Measurements from ENCODE around the gene CNBD2.
"Not testable (repeated sequence)": the region's sequence is repeated elsewhere in the genome, so short reads cannot be mapped to it uniquely, and the experiment has no call there.

CNBD2 gene

GRCh38 chr20:36052117-36052513 lies 83.7 kb downstream of the CNBD2 start:
- ATAC-seq (no peak), DNase-seq (no peak)
- peaks cover 31% of the 10 kb centered on the region for H3K4me1 Mint-ChIP-seq
- no peak overlapping the region for H3K27ac Mint-ChIP-seq
- H3K9me3 Mint-ChIP-seq: no peaks in the 10 kb centered on the region
- peaks cover 23% of the 10 kb centered on the region for H3K36me3 Mint-ChIP-seq (ENCODE audit: low read depth)
- H3K27me3 Mint-ChIP-seq: peaks cover 3% of the 10 kb centered on the region
- no peak overlapping the region for H3K4me3 Mint-ChIP-seq

GRCh38 chr20:36053863-36054518 lies 85.6 kb downstream of the CNBD2 start:
- DNase-seq; H3K9me3 Mint-ChIP-seq; H3K27me3 Mint-ChIP-seq; ATAC-seq; H3K36me3 Mint-ChIP-seq (ENCODE audit: low read depth); H3K27ac Mint-ChIP-seq; H3K4me3 Mint-ChIP-seq: not testable (repeated sequence)
- peaks cover 15% of the 10 kb centered on the region for H3K4me1 Mint-ChIP-seq

- H3K9me3 Mint-ChIP-seq: no peaks in the 10 kb centered on the region
- no peak overlapping the region for H3K27ac Mint-ChIP-seq
- H3K27me3 Mint-ChIP-seq: peaks cover 3% of the 10 kb centered on the region
- peaks cover 11% of the 10 kb centered on the region for H3K4me1 Mint-ChIP-seq
- H3K36me3 Mint-ChIP-seq (ENCODE audit: low read depth): no peaks in the 10 kb centered on the region
- ATAC-seq (no peak), DNase-seq (no peak)
- H3K4me3 Mint-ChIP-seq: no peak overlapping the region
Measured at GRCh38 chr20:36055145-36055544, 86.8 kb downstream of the CNBD2 start.

- H3K27ac Mint-ChIP-seq: no peak overlapping the region
- no peaks in the 10 kb centered on the region for H3K36me3 Mint-ChIP-seq (ENCODE audit: low read depth)
- DNase-seq: no peak
- no peak overlapping the region for H3K4me3 Mint-ChIP-seq
- no peaks in the 10 kb centered on the region for H3K27me3 Mint-ChIP-seq
- no peaks in the 10 kb centered on the region for H3K9me3 Mint-ChIP-seq
- ATAC-seq: no peak
- H3K4me1 Mint-ChIP-seq: peaks cover 5% of the 10 kb centered on the region
Measured at GRCh38 chr20:36060676-36061075, 92.3 kb downstream of the CNBD2 start.

- no peak for ATAC-seq
- no peak for DNase-seq
- H3K4me1 Mint-ChIP-seq: peaks cover 5% of the 10 kb centered on the region
- no peak overlapping the region for H3K27ac Mint-ChIP-seq
- H3K4me3 Mint-ChIP-seq: no peak overlapping the region
- no peaks in the 10 kb centered on the region for H3K9me3 Mint-ChIP-seq
- no peaks in the 10 kb centered on the region for H3K36me3 Mint-ChIP-seq (ENCODE audit: low read depth)
- H3K27me3 Mint-ChIP-seq: no peaks in the 10 kb centered on the region
Measured at GRCh38 chr20:36061754-36062153, 93.4 kb downstream of the CNBD2 start.

GRCh38 chr20:36062799-36063198 lies 94.4 kb downstream of the CNBD2 start:
- ATAC-seq (no peak), DNase-seq (no peak)
- no peak overlapping the region for H3K4me3 Mint-ChIP-seq
- no peaks in the 10 kb centered on the region for H3K36me3 Mint-ChIP-seq (ENCODE audit: low read depth)
- no peaks in the 10 kb centered on the region for H3K9me3 Mint-ChIP-seq
- peaks cover 5% of the 10 kb centered on the region for H3K4me1 Mint-ChIP-seq
- no peaks in the 10 kb centered on the region for H3K27me3 Mint-ChIP-seq
- no peak overlapping the region for H3K27ac Mint-ChIP-seq

- no peak for ATAC-seq
Measured at GRCh38 chr20:36063916-36064657, 95.7 kb downstream of the CNBD2 start.

GRCh38 chr20:36064658-36065426 lies 96.5 kb downstream of the CNBD2 start:
- Mint-ChIP-seq H3K9me3 (no peaks in the 10 kb centered on the region), H3K27me3 (peaks cover 3% of the 10 kb centered on the region), H3K4me1 (peaks cover 5% of the 10 kb centered on the region), H3K4me3 (peak overlapping the region; percentile 78), H3K36me3 (ENCODE audit: low read depth) (no peaks in the 10 kb centered on the region), H3K27ac (peak overlapping the region; percentile 59)
- ATAC-seq (peak; percentile 88), DNase-seq (peak; percentile 96)

More at GRCh38 chr20:36063916-36064657, 95.7 kb downstream of the CNBD2 start:
- Mint-ChIP-seq H3K4me1 (peaks cover 5% of the 10 kb centered on the region), H3K27me3 (no peaks in the 10 kb centered on the region), H3K9me3 (no peaks in the 10 kb centered on the region), H3K27ac (no peak overlapping the region), H3K4me3 (peak overlapping the region; percentile 78), H3K36me3 (ENCODE audit: low read depth) (no peaks in the 10 kb centered on the region)
- DNase-seq: peak; percentile 13

- DNase-seq: no peak
- ATAC-seq: no peak
- no peak overlapping the region for H3K27ac Mint-ChIP-seq
Measured at GRCh38 chr20:36065427-36065998, 97.1 kb downstream of the CNBD2 start.

GRCh38 chr20:36066777-36067176 lies 98.4 kb downstream of the CNBD2 start:
- H3K4me3 Mint-ChIP-seq: no peak overlapping the region
- ATAC-seq (no peak), DNase-seq (no peak)
- no peak overlapping the region for H3K27ac Mint-ChIP-seq
- peaks cover 5% of the 10 kb centered on the region for H3K4me1 Mint-ChIP-seq
- H3K27me3 Mint-ChIP-seq: peaks cover 7% of the 10 kb centered on the region
- no peaks in the 10 kb centered on the region for H3K36me3 Mint-ChIP-seq (ENCODE audit: low read depth)
- no peaks in the 10 kb centered on the region for H3K9me3 Mint-ChIP-seq

More at GRCh38 chr20:36065427-36065998, 97.1 kb downstream of the CNBD2 start:
- Mint-ChIP-seq H3K4me3 (peak overlapping the region; percentile 78), H3K4me1 (peaks cover 5% of the 10 kb centered on the region), H3K36me3 (ENCODE audit: low read depth) (no peaks in the 10 kb centered on the region), H3K27me3 (peaks cover 5% of the 10 kb centered on the region), H3K9me3 (no peaks in the 10 kb centered on the region)

- H3K4me3 Mint-ChIP-seq; H3K36me3 Mint-ChIP-seq (ENCODE audit: low read depth); DNase-seq; H3K9me3 Mint-ChIP-seq; ATAC-seq; H3K27ac Mint-ChIP-seq; H3K4me1 Mint-ChIP-seq; H3K27me3 Mint-ChIP-seq: not testable (repeated sequence)
Measured at GRCh38 chr20:36068526-36068925, 100.1 kb downstream of the CNBD2 start.

GRCh38 chr20:36070451-36070850 lies 102.1 kb downstream of the CNBD2 start:
- no peaks in the 10 kb centered on the region for H3K36me3 Mint-ChIP-seq (ENCODE audit: low read depth)
- ATAC-seq (no peak), DNase-seq (no peak)
- no peaks in the 10 kb centered on the region for H3K9me3 Mint-ChIP-seq
- no peaks in the 10 kb centered on the region for H3K4me1 Mint-ChIP-seq
- H3K4me3 Mint-ChIP-seq: no peak overlapping the region
- H3K27ac Mint-ChIP-seq: no peak overlapping the region
- H3K27me3 Mint-ChIP-seq: peaks cover 8% of the 10 kb centered on the region

- H3K4me3 Mint-ChIP-seq: no peak overlapping the region
- H3K27ac Mint-ChIP-seq: no peak overlapping the region
- H3K9me3 Mint-ChIP-seq: no peaks in the 10 kb centered on the region
- no peak for DNase-seq
- no peaks in the 10 kb centered on the region for H3K36me3 Mint-ChIP-seq (ENCODE audit: low read depth)
- peaks cover 8% of the 10 kb centered on the region for H3K27me3 Mint-ChIP-seq
- ATAC-seq: no peak
- no peaks in the 10 kb centered on the region for H3K4me1 Mint-ChIP-seq
Measured at GRCh38 chr20:36071848-36072247, 103.5 kb downstream of the CNBD2 start.

- Mint-ChIP-seq H3K9me3 (no peaks in the 10 kb centered on the region), H3K4me1 (no peaks in the 10 kb centered on the region), H3K36me3 (ENCODE audit: low read depth) (no peaks in the 10 kb centered on the region), H3K4me3 (no peak overlapping the region), H3K27ac (no peak overlapping the region), H3K27me3 (peaks cover 12% of the 10 kb centered on the region)
- no peak for DNase-seq
- no peak for ATAC-seq
Measured at GRCh38 chr20:36074983-36075382, 106.6 kb downstream of the CNBD2 start.

Data from activated naive CD8-positive, alpha-beta T cell treated with anti-CD3 and anti-CD28 coated beads, Interleukin-2, amount 50 U/mL, for 24 hours (primary cell).